Thymus (tissue), 11 donors: ENCODE data around the gene AURKAIP1. TPM values are rescaled to one million over a fixed set of nuclear protein-coding genes. Genes with fewer than 3 reads are reported as not detected.

Experiments used
- DNase-seq, 9 donors: peaks; one replicate each; pipeline ENCODE4 v3.0.0-alpha.2; 2013; ENCODE audit warnings: low spot score in 9 of 9, low read depth in 6 of 9, missing footprints in 1 of 9
- H3K27ac ChIP-seq, 2 donors: one replicate each; pipeline ENCODE4 v1.5.1; 2013; ENCODE audit warnings: control low read depth in 1 of 2, low read depth in 1 of 2, low read length in 1 of 2, mild to moderate bottlenecking in 1 of 2, moderate library complexity in 1 of 2
- H3K27me3 ChIP-seq, 2 donors: one replicate each; pipeline ENCODE4 v1.5.1; 2013; ENCODE audit warnings: low read length in 1 of 2; ENCODE audit not compliant: control insufficient read depth in 2 of 2, insufficient read depth in 1 of 2
- H3K36me3 ChIP-seq, 2 donors: one replicate each; pipeline ENCODE4 v1.5.1; 2013; ENCODE audit warnings: low read length in 1 of 2, mild to moderate bottlenecking in 1 of 2, moderate library complexity in 1 of 2; ENCODE audit not compliant: control insufficient read depth in 2 of 2, insufficient read depth in 2 of 2
- H3K4me1 ChIP-seq, 2 donors: one replicate each; pipeline ENCODE4 v1.5.1; 2013; ENCODE audit warnings: low read length in 2 of 2; ENCODE audit not compliant: control insufficient read depth in 2 of 2, insufficient read depth in 2 of 2
- H3K4me3 ChIP-seq, 2 donors: one replicate each; pipeline ENCODE4 v1.5.1; 2013; ENCODE audit warnings: low read length in 2 of 2, control low read depth in 1 of 2, mild to moderate bottlenecking in 1 of 2
- H3K9me3 ChIP-seq, 2 donors: one replicate each; pipeline ENCODE4 v1.5.1; 2013; ENCODE audit warnings: low read length in 1 of 2, mild to moderate bottlenecking in 1 of 2; ENCODE audit not compliant: control insufficient read depth in 2 of 2, insufficient read depth in 1 of 2
- WGBS: extraction: QIAGEN DNeasy Blood & Tissue Kit; methylation state at CpG from one replicate; pipeline ENCODE4 v1.1.7; 2013; 5-methylcytosine and 5-hydroxymethylcytosine counted together
- polyA plus RNA-seq: library from polyadenylated mRNA; stranded (reverse); fragments of 200-250 nt; gene quantifications from one replicate; pipeline ENCODE4 v1.2.3, GENCODE V29; 2013
- total RNA-seq: library from RNA; stranded (reverse); fragments of 120-200 nt; gene quantifications from one replicate; pipeline ENCODE4 v1.2.4, GENCODE V29; 2013
- donor health status: healthy.

AURKAIP1 gene
- total and polyA plus RNA-seq, 2 donors: 96.2 to 116 TPM

GRCh38 chr1:1360506-1361169 is 14.4 kb downstream of the AURKAIP1 start:
- Histone ChIP-seq H3K4me1 (peaks cover 0 to 14% of the 10 kb centered on the region in 2 donors), H3K4me3 (no peak overlapping the region), H3K9me3 (peaks cover 0 to 2% of the 10 kb centered on the region in 2 donors), H3K27ac (no peak overlapping the region), H3K27me3 (peaks cover 48 to 73% of the 10 kb centered on the region in 2 donors), H3K36me3 (no peaks in the 10 kb centered on the region)
- WGBS: 85% methylated on average over 20 of the region's 20 CpGs
- no peak for DNase-seq

- DNase-seq: no peak
- peaks cover 0 to 14% of the 10 kb centered on the region in 2 donors for H3K4me1 ChIP-seq
- no peak overlapping the region for H3K4me3 ChIP-seq
- no peaks in the 10 kb centered on the region for H3K36me3 ChIP-seq
- H3K27ac ChIP-seq: no peak overlapping the region
- H3K27me3 ChIP-seq: peaks cover 56 to 80% of the 10 kb centered on the region in 2 donors
- WGBS: 86% methylated on average over 28 of the region's 28 CpGs
- H3K9me3 ChIP-seq: no peaks in the 10 kb centered on the region
Observed at GRCh38 chr1:1359664-1360468, 15.1 kb downstream of the AURKAIP1 start.

GRCh38 chr1:1359308-1359663 is 15.7 kb downstream of the AURKAIP1 start:
- H3K27ac ChIP-seq: no peak overlapping the region
- no peaks in the 10 kb centered on the region for H3K36me3 ChIP-seq
- DNase-seq: no peak
- H3K27me3 ChIP-seq: peaks cover 61 to 85% of the 10 kb centered on the region in 2 donors
- WGBS: 66% methylated on average over 6 of the region's 6 CpGs
- no peaks in the 10 kb centered on the region for H3K9me3 ChIP-seq
- H3K4me1 ChIP-seq: peaks cover 0 to 14% of the 10 kb centered on the region in 2 donors
- H3K4me3 ChIP-seq: no peak overlapping the region

GRCh38 chr1:1358433-1359271 is 16.4 kb downstream of the AURKAIP1 start, which contains the start of gene MXRA8:
Gene MXRA8, minus strand, starts transcription at chr1:1358555. Its CDS starts 51 bp downstream, at chr1:1358504.
- H3K4me1 ChIP-seq: peaks cover 0 to 16% of the 10 kb centered on the region in 2 donors
- no peaks in the 10 kb centered on the region for H3K36me3 ChIP-seq
- peaks cover 0 to 2% of the 10 kb centered on the region in 2 donors for H3K9me3 ChIP-seq
- DNase-seq: no peak
- peak within 1 kb of the TSS in 1 of 2 donors; percentile 11 for H3K27ac ChIP-seq
- WGBS: 38% methylated on average over 29 of the region's 29 CpGs
- no peak within 1 kb of the TSS for H3K4me3 ChIP-seq
- peaks cover 68 to 89% of the 10 kb centered on the region in 2 donors for H3K27me3 ChIP-seq

- WGBS: 28% methylated on average over 18 of the region's 18 CpGs
- Histone ChIP-seq H3K4me1 (peaks cover 0 to 20% of the 10 kb centered on the region in 2 donors), H3K27me3 (peaks cover 75 to 93% of the 10 kb centered on the region in 2 donors), H3K4me3 (no peak overlapping the region), H3K9me3 (peaks cover 0 to 2% of the 10 kb centered on the region in 2 donors), H3K27ac (no peak overlapping the region), H3K36me3 (no peaks in the 10 kb centered on the region)
- DNase-seq: no peak
Observed at GRCh38 chr1:1357871-1358432, 17.1 kb downstream of the AURKAIP1 start.

GRCh38 chr1:1356796-1357401 is 18.1 kb downstream of the AURKAIP1 start:
- Histone ChIP-seq H3K4me3 (no peak overlapping the region), H3K27ac (no peak overlapping the region), H3K4me1 (peaks cover 0 to 20% of the 10 kb centered on the region in 2 donors), H3K27me3 (peaks cover 84 to 99% of the 10 kb centered on the region in 2 donors), H3K36me3 (no peaks in the 10 kb centered on the region), H3K9me3 (peaks cover 0 to 4% of the 10 kb centered on the region in 2 donors)
- DNase-seq: no peak
- WGBS: 81% methylated on average over 26 of the region's 26 CpGs

GRCh38 chr1:1356166-1356795 is 18.7 kb downstream of the AURKAIP1 start:
- H3K27ac ChIP-seq: no peak overlapping the region
- H3K4me3 ChIP-seq: no peak overlapping the region
- H3K9me3 ChIP-seq: peaks cover 0 to 4% of the 10 kb centered on the region in 2 donors
- WGBS: 64% methylated on average over 8 of the region's 8 CpGs
- H3K4me1 ChIP-seq: peaks cover 0 to 20% of the 10 kb centered on the region in 2 donors
- DNase-seq: no peak
- no peaks in the 10 kb centered on the region for H3K36me3 ChIP-seq
- H3K27me3 ChIP-seq: peaks cover 83 to 99% of the 10 kb centered on the region in 2 donors

GRCh38 chr1:1355416-1355815 is 19.6 kb downstream of the AURKAIP1 start:
- no peak for DNase-seq

More at GRCh38 chr1:1355416-1355815, 19.6 kb downstream of the AURKAIP1 start:
- Histone ChIP-seq H3K9me3 (peaks cover 0 to 4% of the 10 kb centered on the region in 2 donors), H3K27me3 (peaks cover 81 to 91% of the 10 kb centered on the region in 2 donors), H3K36me3 (no peaks in the 10 kb centered on the region), H3K4me1 (peaks cover 0 to 20% of the 10 kb centered on the region in 2 donors), H3K4me3 (no peak overlapping the region), H3K27ac (no peak overlapping the region)
- whole genome bisulfite sequencing: 5% methylated on average over 52 of the region's 52 CpGs
